K562 (cell line): ENCODE measurements around the gene ADARB2. TPM values are rescaled to one million over a fixed set of nuclear protein-coding genes. Genes with fewer than 3 reads are reported as not detected.

Experiments
- BMI1 ChIP-seq: fragments of 150-350 bp; IDR thresholded peaks from 2 replicates; pipeline ENCODE4 v1.6.1; 2014; ENCODE audit warnings: low read length
- CBFA2T3 ChIP-seq: fragments of 450-650 bp; IDR thresholded peaks from 2 replicates; pipeline ENCODE4 v1.6.1; 2017
- CREB1 ChIP-seq, 2 experiments: sonication (generic) in 1 of 2; formaldehyde crosslinking in 1 of 2; IDR thresholded peaks; 2 replicates each; pipeline versions ENCODE4 v1.6.1 to v1.8.0; 2012 to 2022; ENCODE audit warnings: inconsistent platforms in 1 of 2, mild to moderate bottlenecking in 1 of 2, missing genetic modification reagents in 1 of 2, moderate library complexity in 1 of 2
- HNRNPLL ChIP-seq: fragments of 200-400 bp; formaldehyde crosslinking; IDR thresholded peaks from 2 replicates; pipeline ENCODE4 v1.6.1; 2017; ENCODE audit warnings: low read length, low read depth, mild to moderate bottlenecking; ENCODE audit not compliant: poor library complexity, severe bottlenecking
- SMARCB1 ChIP-seq: IDR thresholded peaks from 2 replicates; pipeline ENCODE4 v1.6.1; 2011; ENCODE audit warnings: improper control_type of control experiment, low read depth; ENCODE audit not compliant: insufficient read length
- TAF1 ChIP-seq: IDR thresholded peaks from 2 replicates; pipeline ENCODE4 v1.6.1; 2011; ENCODE audit warnings: mild to moderate bottlenecking, low read length, moderate library complexity; ENCODE audit not compliant: insufficient read depth, control insufficient read depth, severe bottlenecking; ENCODE audit errors: extremely low read depth
- TAF7 ChIP-seq: fragments of 450-650 bp; IDR thresholded peaks from 2 replicates; pipeline ENCODE4 v1.6.1; 2016; ENCODE audit warnings: missing genetic modification characterization, missing compliant biosample characterization
- TFAP4 ChIP-seq: sonication (generic); formaldehyde crosslinking; IDR thresholded peaks from 2 replicates; pipeline ENCODE4 v1.8.0; 2022; ENCODE audit warnings: missing genetic modification reagents, mild to moderate bottlenecking, moderate library complexity, borderline replicate concordance
- TGIF2 ChIP-seq: sonication (generic); formaldehyde crosslinking; IDR thresholded peaks from 2 replicates; pipeline ENCODE4 v1.8.1; 2022; ENCODE audit warnings: mild to moderate bottlenecking, missing genetic modification reagents, moderate library complexity
- TRIM24 ChIP-seq, 2 experiments: fragments of 450-650 bp; IDR thresholded peaks; 2 replicates each; pipeline ENCODE4 v1.6.1; 2016
- ZNF384 ChIP-seq: IDR thresholded peaks from 2 replicates; pipeline ENCODE4 v1.6.1; 2012; ENCODE audit warnings: low read depth, low read length, improper control_type of control experiment
- polyA plus RNA-seq, 8 experiments: library from polyadenylated mRNA; depleted of rRNA in 4 of 8; stranded (reverse) in 5 of 8; unstranded in 3 of 8; fragments of >200 nt; fragmentation: Nextera tagmentation in 2 of 8; fragmentation: Illumina TruSeq in 1 of 8; extraction: Ambion mirVana in 2 of 8; extraction: Trizol in 1 of 8; gene quantifications; 2 replicates each; pipeline versions ENCODE4 v1.2.1 to v1.2.3, GENCODE V29; 2011 to 2014; ENCODE audit warnings: inconsistent platforms in 1 of 8, missing spikeins in 1 of 8
- total RNA-seq, 7 experiments: library from RNA; depleted of rRNA in 6 of 7; stranded (reverse); fragments of >200 nt in 6 of 7; fragmentation: Illumina TruSeq in 2 of 7; extraction: Trizol in 2 of 7; gene quantifications; 2 replicates each; pipeline versions ENCODE4 v1.2.1 to v1.2.3, GENCODE V29; 2011 to 2021; ENCODE audit warnings: low replicate concordance in 1 of 7
- TF ChIP-seq, protein P1 (sequence below), 2 experiments: IDR thresholded peaks in 1 of 2; conservative IDR thresholded peaks in 1 of 2; 2 replicates each; pipeline ENCODE4 v1.6.1; 2016; ENCODE audit warnings: low read depth in 2 of 2, mild to moderate bottlenecking in 1 of 2, missing compliant biosample characterization in 1 of 2, missing genetic modification characterization in 1 of 2, moderate library complexity in 1 of 2
- TF ChIP-seq, protein P2 (sequence below): fragments of 450-650 bp; IDR thresholded peaks from 2 replicates; pipeline ENCODE4 v1.6.1; 2016
- TF ChIP-seq, protein P3 (sequence below): fragments of 250-450 bp; sonication (Bioruptor Pico); IDR thresholded peaks from 2 replicates; pipeline ENCODE4 v1.8.0; 2022; ENCODE audit warnings: inconsistent platforms
- TF ChIP-seq, protein P4 (sequence below): sonication (generic); formaldehyde crosslinking; IDR thresholded peaks from 2 replicates; pipeline ENCODE4 v1.8.1; 2022; ENCODE audit warnings: missing genetic modification reagents
- TF ChIP-seq, protein P5 (sequence below): fragments of 450-650 bp; IDR thresholded peaks from 2 replicates; pipeline ENCODE4 v1.6.1; 2016; ENCODE audit warnings: mild to moderate bottlenecking

The ADARB2 gene
- total and polyA plus RNA-seq, 9 of the 15 experiments (the other 6 are each of a cell fraction or from before 2014, with no cell fraction given) = not detected

- TF ChIP-seq, protein P1, sequence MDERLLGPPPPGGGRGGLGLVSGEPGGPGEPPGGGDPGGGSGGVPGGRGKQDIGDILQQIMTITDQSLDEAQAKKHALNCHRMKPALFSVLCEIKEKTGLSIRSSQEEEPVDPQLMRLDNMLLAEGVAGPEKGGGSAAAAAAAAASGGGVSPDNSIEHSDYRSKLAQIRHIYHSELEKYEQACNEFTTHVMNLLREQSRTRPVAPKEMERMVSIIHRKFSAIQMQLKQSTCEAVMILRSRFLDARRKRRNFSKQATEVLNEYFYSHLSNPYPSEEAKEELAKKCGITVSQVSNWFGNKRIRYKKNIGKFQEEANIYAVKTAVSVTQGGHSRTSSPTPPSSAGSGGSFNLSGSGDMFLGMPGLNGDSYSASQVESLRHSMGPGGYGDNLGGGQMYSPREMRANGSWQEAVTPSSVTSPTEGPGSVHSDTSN (CRISPR knock-in tag; IDR thresholded peaks at IDR 0.05; ENCODE audit: low read depth) = no peak
- TF ChIP-seq, protein P1 (tag; conservative IDR thresholded peaks at IDR 0.05; ENCODE audit: low read depth) = peak; percentile 87
- TF ChIP-seq HNRNPLL (no peak), TAF1 (no peak), CBFA2T3 (0 out of 2 replicates have a peak, but pooled peaks have one; percentile 23), TGIF2 (CRISPR knock-in tag) (no peak), CREB1 (IDR thresholded peaks at IDR 0.05) (no peak), CREB1 (CRISPR knock-in tag; IDR thresholded peaks at IDR 0.05) (no peak), BMI1 (no peak), TFAP4 (no peak), SMARCB1 (no peak), TAF7 (tag) (no peak), ZNF384 (no peak), TRIM24 (IDR thresholded peaks at IDR 0.05) (peak; percentile 34 to 64; a peak in 3 of 4 replicates)
- TF ChIP-seq, protein P2, sequence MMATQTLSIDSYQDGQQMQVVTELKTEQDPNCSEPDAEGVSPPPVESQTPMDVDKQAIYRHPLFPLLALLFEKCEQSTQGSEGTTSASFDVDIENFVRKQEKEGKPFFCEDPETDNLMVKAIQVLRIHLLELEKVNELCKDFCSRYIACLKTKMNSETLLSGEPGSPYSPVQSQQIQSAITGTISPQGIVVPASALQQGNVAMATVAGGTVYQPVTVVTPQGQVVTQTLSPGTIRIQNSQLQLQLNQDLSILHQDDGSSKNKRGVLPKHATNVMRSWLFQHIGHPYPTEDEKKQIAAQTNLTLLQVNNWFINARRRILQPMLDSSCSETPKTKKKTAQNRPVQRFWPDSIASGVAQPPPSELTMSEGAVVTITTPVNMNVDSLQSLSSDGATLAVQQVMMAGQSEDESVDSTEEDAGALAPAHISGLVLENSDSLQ = peak; percentile 82
- TF ChIP-seq, protein P3, sequence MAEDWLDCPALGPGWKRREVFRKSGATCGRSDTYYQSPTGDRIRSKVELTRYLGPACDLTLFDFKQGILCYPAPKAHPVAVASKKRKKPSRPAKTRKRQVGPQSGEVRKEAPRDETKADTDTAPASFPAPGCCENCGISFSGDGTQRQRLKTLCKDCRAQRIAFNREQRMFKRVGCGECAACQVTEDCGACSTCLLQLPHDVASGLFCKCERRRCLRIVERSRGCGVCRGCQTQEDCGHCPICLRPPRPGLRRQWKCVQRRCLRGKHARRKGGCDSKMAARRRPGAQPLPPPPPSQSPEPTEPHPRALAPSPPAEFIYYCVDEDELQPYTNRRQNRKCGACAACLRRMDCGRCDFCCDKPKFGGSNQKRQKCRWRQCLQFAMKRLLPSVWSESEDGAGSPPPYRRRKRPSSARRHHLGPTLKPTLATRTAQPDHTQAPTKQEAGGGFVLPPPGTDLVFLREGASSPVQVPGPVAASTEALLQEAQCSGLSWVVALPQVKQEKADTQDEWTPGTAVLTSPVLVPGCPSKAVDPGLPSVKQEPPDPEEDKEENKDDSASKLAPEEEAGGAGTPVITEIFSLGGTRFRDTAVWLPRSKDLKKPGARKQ (CRISPR knock-in tag) = no peak
- TF ChIP-seq, protein P4, sequence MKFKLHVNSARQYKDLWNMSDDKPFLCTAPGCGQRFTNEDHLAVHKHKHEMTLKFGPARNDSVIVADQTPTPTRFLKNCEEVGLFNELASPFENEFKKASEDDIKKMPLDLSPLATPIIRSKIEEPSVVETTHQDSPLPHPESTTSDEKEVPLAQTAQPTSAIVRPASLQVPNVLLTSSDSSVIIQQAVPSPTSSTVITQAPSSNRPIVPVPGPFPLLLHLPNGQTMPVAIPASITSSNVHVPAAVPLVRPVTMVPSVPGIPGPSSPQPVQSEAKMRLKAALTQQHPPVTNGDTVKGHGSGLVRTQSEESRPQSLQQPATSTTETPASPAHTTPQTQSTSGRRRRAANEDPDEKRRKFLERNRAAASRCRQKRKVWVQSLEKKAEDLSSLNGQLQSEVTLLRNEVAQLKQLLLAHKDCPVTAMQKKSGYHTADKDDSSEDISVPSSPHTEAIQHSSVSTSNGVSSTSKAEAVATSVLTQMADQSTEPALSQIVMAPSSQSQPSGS (CRISPR knock-in tag) = no peak
- TF ChIP-seq, protein P5, sequence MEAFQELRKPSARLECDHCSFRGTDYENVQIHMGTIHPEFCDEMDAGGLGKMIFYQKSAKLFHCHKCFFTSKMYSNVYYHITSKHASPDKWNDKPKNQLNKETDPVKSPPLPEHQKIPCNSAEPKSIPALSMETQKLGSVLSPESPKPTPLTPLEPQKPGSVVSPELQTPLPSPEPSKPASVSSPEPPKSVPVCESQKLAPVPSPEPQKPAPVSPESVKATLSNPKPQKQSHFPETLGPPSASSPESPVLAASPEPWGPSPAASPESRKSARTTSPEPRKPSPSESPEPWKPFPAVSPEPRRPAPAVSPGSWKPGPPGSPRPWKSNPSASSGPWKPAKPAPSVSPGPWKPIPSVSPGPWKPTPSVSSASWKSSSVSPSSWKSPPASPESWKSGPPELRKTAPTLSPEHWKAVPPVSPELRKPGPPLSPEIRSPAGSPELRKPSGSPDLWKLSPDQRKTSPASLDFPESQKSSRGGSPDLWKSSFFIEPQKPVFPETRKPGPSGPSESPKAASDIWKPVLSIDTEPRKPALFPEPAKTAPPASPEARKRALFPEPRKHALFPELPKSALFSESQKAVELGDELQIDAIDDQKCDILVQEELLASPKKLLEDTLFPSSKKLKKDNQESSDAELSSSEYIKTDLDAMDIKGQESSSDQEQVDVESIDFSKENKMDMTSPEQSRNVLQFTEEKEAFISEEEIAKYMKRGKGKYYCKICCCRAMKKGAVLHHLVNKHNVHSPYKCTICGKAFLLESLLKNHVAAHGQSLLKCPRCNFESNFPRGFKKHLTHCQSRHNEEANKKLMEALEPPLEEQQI = no peak
These were observed 238.5 kb downstream of the ADARB2 start (continued) for GRCh38 chr10:1498746-1499358.
